HG02938 (cell line): ENCODE results near the gene KLHL40.

Experiments used
- ATAC-seq: cut with Tn5 transposase; IDR thresholded peaks from one replicate; pipeline ENCODE4 v1.9.1; 2021; ENCODE audit warnings: mild to moderate bottlenecking, moderate library complexity; ENCODE audit not compliant: unreplicated experiment

KLHL40 gene

GRCh38 chr3:42702066-42702951 lies 17.0 kb downstream of the KLHL40 start, which contains the start of gene HHATL:
TSS of gene HHATL (minus strand) at chr3:42702798. CDS start at chr3:42700826, 1,972 bp downstream.
- ATAC-seq: no peak

- ATAC-seq: no peak
Observed at GRCh38 chr3:42702982-42703694, 17.8 kb downstream of the KLHL40 start.

GRCh38 chr3:42703695-42704025 lies 18.3 kb downstream of the KLHL40 start:
- no peak for ATAC-seq

- no peak for ATAC-seq
Observed at GRCh38 chr3:42704136-42704841, 19.0 kb downstream of the KLHL40 start.

GRCh38 chr3:42705058-42705767 lies 19.9 kb downstream of the KLHL40 start:
- no peak for ATAC-seq

- no peak for ATAC-seq
Observed at GRCh38 chr3:42705962-42706585, 20.7 kb downstream of the KLHL40 start.

GRCh38 chr3:42706721-42707619 lies 21.6 kb downstream of the KLHL40 start:
- ATAC-seq: no peak

GRCh38 chr3:42707620-42708355 lies 22.5 kb downstream of the KLHL40 start:
- ATAC-seq: no peak

GRCh38 chr3:42708611-42709151 lies 23.3 kb downstream of the KLHL40 start:
- ATAC-seq: no peak

GRCh38 chr3:42709621-42710020 lies 24.3 kb downstream of the KLHL40 start:
- ATAC-seq: no peak

GRCh38 chr3:42710323-42711021 lies 25.1 kb downstream of the KLHL40 start:
- no peak for ATAC-seq

GRCh38 chr3:42711491-42712343 lies 26.4 kb downstream of the KLHL40 start:
- ATAC-seq: no peak

GRCh38 chr3:42712344-42712648 lies 27.0 kb downstream of the KLHL40 start:
- no peak for ATAC-seq

GRCh38 chr3:42712688-42713372 lies 27.5 kb downstream of the KLHL40 start:
- ATAC-seq: no peak

- ATAC-seq: no peak
Observed at GRCh38 chr3:42713747-42714146, 28.4 kb downstream of the KLHL40 start.

GRCh38 chr3:42714171-42714852 lies 29.0 kb downstream of the KLHL40 start:
- no peak for ATAC-seq
